ENCODE results near the gene HSPG2. TPM values are rescaled to one million over a fixed set of nuclear protein-coding genes. Genes with fewer than 3 reads are reported as not detected.

HSPG2 gene
- total RNA-seq, 1 donor from 2014 or later: 28.7 TPM

DNA sequence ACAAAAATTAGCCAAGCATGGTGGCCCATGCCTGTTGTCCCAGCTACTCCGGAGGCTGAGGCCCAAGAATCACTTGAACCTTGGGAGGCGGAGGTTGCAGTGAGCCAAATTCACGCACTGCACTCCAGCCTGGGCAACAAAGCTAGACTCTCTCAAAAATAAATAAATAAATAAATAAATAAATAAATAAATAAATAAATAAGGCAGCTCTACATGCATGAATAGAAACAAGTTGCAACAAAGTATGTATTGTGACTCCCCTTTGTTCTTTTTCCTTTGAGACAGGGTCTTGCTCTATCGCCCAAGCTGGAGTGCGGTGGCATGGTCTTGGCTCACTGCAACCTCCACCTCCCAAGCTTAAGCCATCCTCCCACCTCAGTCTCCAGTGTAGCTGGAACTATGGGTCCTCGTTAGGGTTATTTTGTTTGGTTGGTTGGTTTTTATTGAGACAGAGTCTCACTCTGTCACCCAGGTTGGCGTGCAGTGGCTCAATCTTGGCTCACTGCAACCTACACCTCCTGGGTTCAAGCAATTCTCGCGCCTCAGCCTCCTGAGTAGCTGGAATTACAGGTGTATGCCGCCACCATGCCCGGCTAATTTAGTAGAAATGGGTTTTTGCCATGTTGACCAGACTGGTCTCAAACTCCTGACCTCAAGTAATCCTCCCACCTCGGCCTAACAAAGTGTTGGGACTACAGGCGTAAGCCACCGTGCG lies 162.1 kb downstream of the HSPG2 start:
- H3K27me3 ChIP-seq (ENCODE audit: control insufficient read depth, insufficient read depth, low read length): no peaks in the 10 kb centered on the region
- DNase-seq (ENCODE audit: low read depth) (no peak), FAIRE-seq (no peak)
- no peak overlapping the region for H3K4me3 ChIP-seq (ENCODE audit: low read depth, low read length)
- TF ChIP-seq, protein P1, sequence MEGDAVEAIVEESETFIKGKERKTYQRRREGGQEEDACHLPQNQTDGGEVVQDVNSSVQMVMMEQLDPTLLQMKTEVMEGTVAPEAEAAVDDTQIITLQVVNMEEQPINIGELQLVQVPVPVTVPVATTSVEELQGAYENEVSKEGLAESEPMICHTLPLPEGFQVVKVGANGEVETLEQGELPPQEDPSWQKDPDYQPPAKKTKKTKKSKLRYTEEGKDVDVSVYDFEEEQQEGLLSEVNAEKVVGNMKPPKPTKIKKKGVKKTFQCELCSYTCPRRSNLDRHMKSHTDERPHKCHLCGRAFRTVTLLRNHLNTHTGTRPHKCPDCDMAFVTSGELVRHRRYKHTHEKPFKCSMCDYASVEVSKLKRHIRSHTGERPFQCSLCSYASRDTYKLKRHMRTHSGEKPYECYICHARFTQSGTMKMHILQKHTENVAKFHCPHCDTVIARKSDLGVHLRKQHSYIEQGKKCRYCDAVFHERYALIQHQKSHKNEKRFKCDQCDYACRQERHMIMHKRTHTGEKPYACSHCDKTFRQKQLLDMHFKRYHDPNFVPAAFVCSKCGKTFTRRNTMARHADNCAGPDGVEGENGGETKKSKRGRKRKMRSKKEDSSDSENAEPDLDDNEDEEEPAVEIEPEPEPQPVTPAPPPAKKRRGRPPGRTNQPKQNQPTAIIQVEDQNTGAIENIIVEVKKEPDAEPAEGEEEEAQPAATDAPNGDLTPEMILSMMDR (IDR thresholded peaks at IDR 0.05; ENCODE audit: insufficient read depth, low read length, severe bottlenecking): no peak
- H3K36me3 ChIP-seq (ENCODE audit: control insufficient read depth, insufficient read depth, low read length): no peaks in the 10 kb centered on the region

DNA sequence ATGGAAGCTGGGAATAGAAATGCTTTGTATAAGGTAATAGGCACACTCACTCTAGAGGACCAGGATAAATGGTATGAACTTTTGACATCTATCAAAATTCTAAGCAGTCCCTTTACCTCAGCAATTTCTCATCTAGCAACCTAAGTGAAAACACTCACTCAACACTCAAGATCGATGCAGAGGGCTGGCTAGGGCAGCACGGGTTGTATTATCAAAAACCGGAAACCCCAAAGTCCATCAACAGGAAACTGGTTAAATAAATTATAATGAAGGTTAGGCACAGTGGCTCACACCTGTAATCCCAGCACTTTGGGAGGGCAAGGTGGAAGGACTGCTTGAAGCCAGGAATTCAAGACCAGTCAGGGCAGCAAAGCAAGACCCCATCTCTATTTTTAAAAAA lies 163.5 kb downstream of the HSPG2 start:
- FAIRE-seq (no peak), DNase-seq (ENCODE audit: low read depth) (no peak)
- no peak overlapping the region for H3K4me3 ChIP-seq (ENCODE audit: low read depth, low read length)
- no peaks in the 10 kb centered on the region for H3K27me3 ChIP-seq (ENCODE audit: control insufficient read depth, insufficient read depth, low read length)
- peaks cover 2% of the 10 kb centered on the region for H3K36me3 ChIP-seq (ENCODE audit: control insufficient read depth, insufficient read depth, low read length)
- TF ChIP-seq, protein P1 (IDR thresholded peaks at IDR 0.05; ENCODE audit: insufficient read depth, low read length, severe bottlenecking): no peak

Other genes starting within 250 kb of the HSPG2 start
- gene USP48, start 154.2 kb downstream of the HSPG2 start, total RNA-seq: 23.4 and 29.6 TPM in 2 replicates
- under 0.01 TPM in 1 of 2 replicates, not detected in the other for gene LDLRAD2, start 125.0 kb downstream of the HSPG2 start, total RNA-seq
- not detected in 2 replicates for gene CELA3B, start 39.7 kb upstream of the HSPG2 start, total RNA-seq
- gene CELA3A, start 64.3 kb upstream of the HSPG2 start, total RNA-seq: not detected in 2 replicates
- 408 and 613 TPM in 2 replicates for gene CDC42, start 115.4 kb upstream of the HSPG2 start, total RNA-seq
- gene WNT4, start 205.8 kb upstream of the HSPG2 start, total RNA-seq: 1.1 and 22.1 TPM in 2 replicates

All from bronchial epithelial cell (primary cell).